Measurements from ENCODE around the gene RYR1. TPM values are rescaled to one million over a fixed set of nuclear protein-coding genes. Genes with fewer than 3 reads are reported as not detected.

RYR1 gene
- total RNA-seq, 1 donor from 2014 or later, result 0.12 TPM

- DNase-seq (ENCODE audit: low read depth), result no peak
- no peak overlapping the region for H3K4me3 ChIP-seq (ENCODE audit: low read depth, low read length)
- no peak for TF ChIP-seq CTCF (conservative IDR thresholded peaks at IDR 0.05; ENCODE audit: low read depth, low read length)
These were observed 86.5 kb downstream of the RYR1 start for GRCh38 chr19:38519988-38520387.

- no peak for TF ChIP-seq CTCF (conservative IDR thresholded peaks at IDR 0.05; ENCODE audit: low read depth, low read length)
- H3K4me3 ChIP-seq (ENCODE audit: low read depth, low read length), result no peak overlapping the region
- DNase-seq (ENCODE audit: low read depth), result no peak
These were observed 89.4 kb downstream of the RYR1 start for GRCh38 chr19:38522915-38523314.

GRCh38 chr19:38523319-38523718 lies 89.8 kb downstream of the RYR1 start:
- no peak for TF ChIP-seq CTCF (conservative IDR thresholded peaks at IDR 0.05; ENCODE audit: low read depth, low read length)
- no peak overlapping the region for H3K4me3 ChIP-seq (ENCODE audit: low read depth, low read length)
- DNase-seq (ENCODE audit: low read depth), result no peak

GRCh38 chr19:38524369-38524768 lies 90.9 kb downstream of the RYR1 start:
- no peak overlapping the region for H3K4me3 ChIP-seq (ENCODE audit: low read depth, low read length)
- no peak for TF ChIP-seq CTCF (conservative IDR thresholded peaks at IDR 0.05; ENCODE audit: low read depth, low read length)
- DNase-seq (ENCODE audit: low read depth), result no peak

GRCh38 chr19:38524994-38525634 lies 91.6 kb downstream of the RYR1 start:
- no peak for TF ChIP-seq CTCF (conservative IDR thresholded peaks at IDR 0.05; ENCODE audit: low read depth, low read length)

GRCh38 chr19:38526430-38526829 lies 92.9 kb downstream of the RYR1 start:
- no peak overlapping the region for H3K4me3 ChIP-seq (ENCODE audit: low read depth, low read length)
- no peak for TF ChIP-seq CTCF (conservative IDR thresholded peaks at IDR 0.05; ENCODE audit: low read depth, low read length)
- DNase-seq (ENCODE audit: low read depth), result no peak

More at GRCh38 chr19:38524994-38525634, 91.6 kb downstream of the RYR1 start:
- DNase-seq (ENCODE audit: low read depth), result no peak
- no peak overlapping the region for H3K4me3 ChIP-seq (ENCODE audit: low read depth, low read length)

GRCh38 chr19:38527466-38528136 lies 94.1 kb downstream of the RYR1 start:
- DNase-seq (ENCODE audit: low read depth), result no peak
- no peak for TF ChIP-seq CTCF (conservative IDR thresholded peaks at IDR 0.05; ENCODE audit: low read depth, low read length)

More at GRCh38 chr19:38527466-38528136, 94.1 kb downstream of the RYR1 start:
- H3K4me3 ChIP-seq (ENCODE audit: low read depth, low read length), result no peak overlapping the region

Data from epithelial cell of proximal tubule (primary cell).